DOHH2 (cell line): ENCODE measurements around the gene CCDC102A.

Source experiments
- H3F3A ChIP-seq: fragments of 200-600 bp; sonication (generic), shearing (Covaris generic); 2 replicates; pipeline ENCODE4 v1.6.0; 2016; ENCODE audit warnings: antibody characterized with exemption, mild to moderate bottlenecking; ENCODE audit not compliant: control insufficient read depth, insufficient read depth
- H3K27ac ChIP-seq: fragments of 200-600 bp; sonication (generic); 2 replicates; pipeline ENCODE4 v1.5.1; 2014; ENCODE audit warnings: low read depth, mild to moderate bottlenecking, low read length, moderate library complexity
- H3K27me3 ChIP-seq: fragments of 200-600 bp; sonication (generic); 2 replicates; pipeline ENCODE4 v1.6.1; 2014; ENCODE audit warnings: mild to moderate bottlenecking, low read length, mixed read lengths; ENCODE audit not compliant: control insufficient read depth
- H3K36me3 ChIP-seq: fragments of 200-600 bp; sonication (generic); 2 replicates; pipeline ENCODE4 v1.6.1; 2014; ENCODE audit warnings: mild to moderate bottlenecking, low read length, moderate library complexity, mixed read lengths; ENCODE audit not compliant: control insufficient read depth
- H3K4me1 ChIP-seq: fragments of 200-600 bp; sonication (generic); 2 replicates; pipeline ENCODE4 v1.6.1; 2014; ENCODE audit warnings: mild to moderate bottlenecking, low read length, mixed read lengths; ENCODE audit not compliant: control insufficient read depth
- H3K4me2 ChIP-seq: fragments of 200-600 bp; sonication (generic); 2 replicates; pipeline ENCODE4 v1.6.0; 2014; ENCODE audit warnings: mild to moderate bottlenecking, low read length, moderate library complexity
- H3K4me3 ChIP-seq: fragments of 200-600 bp; sonication (generic); 2 replicates; pipeline ENCODE4 v1.5.1; 2014; ENCODE audit warnings: mild to moderate bottlenecking, low read length, mixed read lengths
- H3K79me2 ChIP-seq: fragments of 200-600 bp; sonication (generic); 2 replicates; pipeline ENCODE4 v1.6.1; 2014; ENCODE audit warnings: mild to moderate bottlenecking, low read length, mixed read lengths; ENCODE audit not compliant: control insufficient read depth
- H3K9me2 ChIP-seq: fragments of 200-600 bp; sonication (generic); replicated peaks from 2 replicates; pipeline ENCODE4 v1.6.1; 2014; ENCODE audit warnings: mild to moderate bottlenecking, low read length, mixed read lengths; ENCODE audit not compliant: control insufficient read depth
- H3K9me3 ChIP-seq: fragments of 200-600 bp; sonication (generic); 2 replicates; pipeline ENCODE4 v1.6.1; 2014; ENCODE audit warnings: antibody characterized with exemption, low read length, mixed read lengths; ENCODE audit not compliant: control insufficient read depth, insufficient read depth
- H4K20me1 ChIP-seq: fragments of 200-600 bp; sonication (generic); 2 replicates; pipeline ENCODE4 v1.6.0; 2014; ENCODE audit warnings: low read depth, mild to moderate bottlenecking, antibody characterized with exemption, low read length, moderate library complexity; ENCODE audit not compliant: control insufficient read depth, insufficient read depth
- CTCF ChIP-seq: fragments of 200-600 bp; sonication (generic); IDR thresholded peaks from one replicate; pipeline ENCODE4 v1.5.1; 2014; ENCODE audit warnings: antibody characterized with exemption, mild to moderate bottlenecking, low read depth, low read length; ENCODE audit not compliant: poor library complexity, severe bottlenecking
- EZH2phosphoT487 ChIP-seq: fragments of 200-600 bp; sonication (generic); IDR thresholded peaks from 2 replicates; pipeline ENCODE4 v1.6.1; 2017; ENCODE audit warnings: borderline replicate concordance, mild to moderate bottlenecking, antibody characterized with exemption, low read length, moderate library complexity, mixed read lengths

The CCDC102A gene

GRCh38 chr16:57476546-57477410 is 59.6 kb downstream of the CCDC102A start:
- TF ChIP-seq CTCF (no peak), EZH2phosphoT487 (no peak)
- Histone ChIP-seq H4K20me1 (0 out of 2 replicates have a peak, but pooled peaks cover 2% of the 10 kb centered on the region), H3K4me2 (peak overlapping the region; percentile 40; the same call in 1 of the 2 replicates), H3K27ac (no peak overlapping the region), H3K36me3 (peaks cover 3% of the 10 kb centered on the region), H3K27me3 (no peaks in the 10 kb centered on the region), H3K79me2 (no peaks in the 10 kb centered on the region), H3F3A (no peaks in the 10 kb centered on the region), H3K9me3 (no peaks in the 10 kb centered on the region), H3K9me2 (no peaks in the 10 kb centered on the region), H3K4me1 (peaks cover 34% of the 10 kb centered on the region), H3K4me3 (no peak overlapping the region)

GRCh38 chr16:57475711-57476339 is 60.5 kb downstream of the CCDC102A start:
- no peaks in the 10 kb centered on the region for H3K79me2 ChIP-seq
- H3K9me2 ChIP-seq, result no peaks in the 10 kb centered on the region
- H3K27ac ChIP-seq, result no peak overlapping the region
- peaks cover 34% of the 10 kb centered on the region for H3K4me1 ChIP-seq
- H3K9me3 ChIP-seq, result no peaks in the 10 kb centered on the region
- H3F3A ChIP-seq, result no peaks in the 10 kb centered on the region
- H3K27me3 ChIP-seq, result no peaks in the 10 kb centered on the region
- 0 out of 2 replicates have a peak, but pooled peaks cover 2% of the 10 kb centered on the region for H4K20me1 ChIP-seq
- H3K36me3 ChIP-seq, result peaks cover 11% of the 10 kb centered on the region
- TF ChIP-seq CTCF (peak; percentile 76), EZH2phosphoT487 (no peak)
- no peak overlapping the region for H3K4me3 ChIP-seq
- H3K4me2 ChIP-seq, result peak overlapping the region; percentile 40

- peak overlapping the region; percentile 40; the same call in 1 of the 2 replicates for H3K4me2 ChIP-seq
- 0 out of 2 replicates have a peak, but pooled peaks cover 2% of the 10 kb centered on the region for H4K20me1 ChIP-seq
- no peak overlapping the region for H3K4me3 ChIP-seq
- H3F3A ChIP-seq, result no peaks in the 10 kb centered on the region
- no peak overlapping the region for H3K27ac ChIP-seq
- no peaks in the 10 kb centered on the region for H3K79me2 ChIP-seq
- H3K27me3 ChIP-seq, result no peaks in the 10 kb centered on the region
- TF ChIP-seq EZH2phosphoT487 (no peak), CTCF (no peak)
- peaks cover 34% of the 10 kb centered on the region for H3K4me1 ChIP-seq
- peaks cover 19% of the 10 kb centered on the region for H3K36me3 ChIP-seq
- no peaks in the 10 kb centered on the region for H3K9me2 ChIP-seq
- no peaks in the 10 kb centered on the region for H3K9me3 ChIP-seq
These were observed 61.4 kb downstream of the CCDC102A start for GRCh38 chr16:57474671-57475661.
